Panc1 (cell line): ENCODE data around the gene EVL. TPM values are rescaled to one million over a fixed set of nuclear protein-coding genes. Genes with fewer than 3 reads are reported as not detected.

Experiments used
- ATAC-seq: fragments of 200-7000 bp; cut with Tn5 transposase; 2 replicates; pipeline ENCODE4 v1.9.1; 2020; ENCODE audit warnings: mild to moderate bottlenecking, moderate library complexity
- BruUV-seq: library from RNA; stranded (reverse); fragments of 400-500 nt; replicated peaks from 2 replicates; lab custom pipeline; 2021; lab: Mats Ljungman, UMichigan
- CTCF ChIA-PET: fragments of 300-600 bp; sonication (Branson Sonifier 250); formaldehyde crosslinking; loops from one replicate; lab custom pipeline; 2022; ENCODE audit warnings: antibody characterized with exemption; lab: Charles Lee
- POLR2A ChIA-PET: fragments of 300-600 bp; sonication (Branson Sonifier 250); formaldehyde crosslinking; loops from one replicate; lab custom pipeline; 2022; ENCODE audit warnings: antibody characterized with exemption; lab: Charles Lee
- DNase-seq: peaks from one replicate; pipeline ENCODE4 v3.0.0-alpha.2; 2010; ENCODE audit warnings: low read depth, low spot score
- H3K27ac ChIP-seq: 2 replicates; pipeline ENCODE4 v1.5.1; 2011; ENCODE audit warnings: mild to moderate bottlenecking, low read length, inconsistent platforms
- H3K27me3 ChIP-seq: fragments of 200-500 bp; sonication (Bioruptor generic); 2 replicates; pipeline ENCODE4 v1.6.0; 2014; ENCODE audit warnings: low read length, inconsistent platforms; ENCODE audit not compliant: control insufficient read depth, insufficient read depth
- H3K36me3 ChIP-seq: fragments of 200-500 bp; sonication (Bioruptor generic); 2 replicates; pipeline ENCODE4 v1.5.1; 2014; ENCODE audit warnings: inconsistent platforms, mild to moderate bottlenecking, low read length, moderate library complexity; ENCODE audit not compliant: control insufficient read depth, insufficient read depth
- H3K4me1 ChIP-seq: 2 replicates; pipeline ENCODE4 v1.5.1; 2011; ENCODE audit warnings: inconsistent platforms, mild to moderate bottlenecking, low read length, moderate library complexity; ENCODE audit not compliant: control insufficient read depth, insufficient read depth
- H3K4me3 ChIP-seq, 2 experiments: 2 replicates each; pipeline ENCODE4 v1.5.1; 2011 to 2012; ENCODE audit warnings: low read depth in 2 of 2, low read length in 2 of 2, mild to moderate bottlenecking in 2 of 2, inconsistent platforms in 1 of 2, moderate library complexity in 1 of 2
- H3K9me3 ChIP-seq: fragments of 200-500 bp; sonication (Bioruptor generic); 2 replicates; pipeline ENCODE4 v1.5.1; 2014; ENCODE audit warnings: low read depth, mild to moderate bottlenecking, inconsistent platforms, low read length, moderate library complexity; ENCODE audit not compliant: control insufficient read depth, insufficient read depth
- POLR2AphosphoS5 ChIP-seq: IDR thresholded peaks from 2 replicates; pipeline ENCODE4 v1.6.1; 2012; ENCODE audit warnings: mild to moderate bottlenecking, low read depth, low read length, moderate library complexity
- SIN3A ChIP-seq: IDR thresholded peaks from 2 replicates; pipeline ENCODE4 v1.6.1; 2012; ENCODE audit warnings: low read depth, mild to moderate bottlenecking, low read length, moderate library complexity, borderline replicate concordance; ENCODE audit not compliant: insufficient read depth
- TCF7L2 ChIP-seq: IDR thresholded peaks from 2 replicates; pipeline ENCODE4 v1.6.1; 2011; ENCODE audit warnings: mild to moderate bottlenecking, low read depth, low read length, inconsistent platforms
- in situ Hi-C: cut with HindIII; loops from 2 replicates; pipeline ENCODE4 v1.10.0; 2016; ENCODE audit warnings: low sequenced_read_pairs, low pct_unique_long_range_greater_than_20kb
- intact Hi-C: fragments of 100-400 bp; cut with micrococcal nuclease; formaldehyde crosslinking; loops from one replicate; pipeline ENCODE4 v1.10.0; 2022; ENCODE audit not compliant: unreplicated experiment
- total RNA-seq: library from RNA; stranded (reverse); gene quantifications from one replicate; pipeline ENCODE4 v1.2.1, GENCODE V29; 2021; ENCODE audit not compliant: unreplicated experiment
- TF ChIP-seq, protein P1 (sequence below), 2 experiments: IDR thresholded peaks; 2 replicates each; pipeline ENCODE4 v1.6.1; 2011 to 2012; ENCODE audit warnings: low read depth in 2 of 2, control low read depth in 1 of 2, low read length in 1 of 2, mild to moderate bottlenecking in 1 of 2, moderate library complexity in 1 of 2; ENCODE audit not compliant: insufficient read depth in 1 of 2
- TF ChIP-seq, protein P2 (sequence below): fragments of 450-650 bp; IDR thresholded peaks from 2 replicates; pipeline ENCODE4 v1.5.1; 2017; ENCODE audit warnings: mild to moderate bottlenecking

EVL gene
- total RNA-seq, 1 experiment from 2014 or later: 38.3 TPM

DNA sequence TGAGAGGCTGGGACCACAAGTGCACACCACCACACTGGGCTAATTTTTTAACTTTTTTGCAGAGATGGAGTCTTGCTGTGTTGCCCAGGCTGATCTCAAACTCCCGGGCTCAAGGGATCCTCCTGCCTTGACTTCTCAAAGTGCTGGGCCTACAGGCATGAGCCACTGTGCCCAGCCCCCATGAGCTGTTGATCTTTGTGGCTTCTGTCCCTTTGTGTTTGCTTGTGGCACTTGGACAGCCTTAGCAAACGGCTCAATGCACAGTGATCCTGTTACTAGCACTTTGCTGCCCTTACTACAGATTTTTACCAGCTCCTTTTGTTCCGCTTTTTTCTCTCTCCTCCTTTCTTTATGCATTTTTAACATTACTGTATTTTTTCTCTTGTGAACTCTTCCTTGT lies 25.3 kb upstream of the EVL start:
- H3K36me3 ChIP-seq: no peaks in the 10 kb centered on the region
- 0 out of 2 replicates have a peak, but pooled peaks cover 3% of the 10 kb centered on the region for H3K4me1 ChIP-seq
- ChIA-PET CTCF (no interaction called here), POLR2A (no interaction called here)
- no peaks in the 10 kb centered on the region for H3K9me3 ChIP-seq
- DNase-seq (no peak), ATAC-seq (no peak)
- BruUV-seq: no TSS peak
- intact Hi-C loops (no loop called here), in situ Hi-C loops (no loop called here)
- H3K4me3 ChIP-seq: no peak overlapping the region
- TF ChIP-seq, protein P1, sequence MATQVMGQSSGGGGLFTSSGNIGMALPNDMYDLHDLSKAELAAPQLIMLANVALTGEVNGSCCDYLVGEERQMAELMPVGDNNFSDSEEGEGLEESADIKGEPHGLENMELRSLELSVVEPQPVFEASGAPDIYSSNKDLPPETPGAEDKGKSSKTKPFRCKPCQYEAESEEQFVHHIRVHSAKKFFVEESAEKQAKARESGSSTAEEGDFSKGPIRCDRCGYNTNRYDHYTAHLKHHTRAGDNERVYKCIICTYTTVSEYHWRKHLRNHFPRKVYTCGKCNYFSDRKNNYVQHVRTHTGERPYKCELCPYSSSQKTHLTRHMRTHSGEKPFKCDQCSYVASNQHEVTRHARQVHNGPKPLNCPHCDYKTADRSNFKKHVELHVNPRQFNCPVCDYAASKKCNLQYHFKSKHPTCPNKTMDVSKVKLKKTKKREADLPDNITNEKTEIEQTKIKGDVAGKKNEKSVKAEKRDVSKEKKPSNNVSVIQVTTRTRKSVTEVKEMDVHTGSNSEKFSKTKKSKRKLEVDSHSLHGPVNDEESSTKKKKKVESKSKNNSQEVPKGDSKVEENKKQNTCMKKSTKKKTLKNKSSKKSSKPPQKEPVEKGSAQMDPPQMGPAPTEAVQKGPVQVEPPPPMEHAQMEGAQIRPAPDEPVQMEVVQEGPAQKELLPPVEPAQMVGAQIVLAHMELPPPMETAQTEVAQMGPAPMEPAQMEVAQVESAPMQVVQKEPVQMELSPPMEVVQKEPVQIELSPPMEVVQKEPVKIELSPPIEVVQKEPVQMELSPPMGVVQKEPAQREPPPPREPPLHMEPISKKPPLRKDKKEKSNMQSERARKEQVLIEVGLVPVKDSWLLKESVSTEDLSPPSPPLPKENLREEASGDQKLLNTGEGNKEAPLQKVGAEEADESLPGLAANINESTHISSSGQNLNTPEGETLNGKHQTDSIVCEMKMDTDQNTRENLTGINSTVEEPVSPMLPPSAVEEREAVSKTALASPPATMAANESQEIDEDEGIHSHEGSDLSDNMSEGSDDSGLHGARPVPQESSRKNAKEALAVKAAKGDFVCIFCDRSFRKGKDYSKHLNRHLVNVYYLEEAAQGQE (IDR thresholded peaks at IDR 0.05; ENCODE audit: insufficient read depth in 1 of 2, low read depth in 2 of 2, low read length in 1 of 2): no peak
- TF ChIP-seq POLR2AphosphoS5 (no peak), TCF7L2 (no peak), SIN3A (no peak)
- TF ChIP-seq, protein P2, sequence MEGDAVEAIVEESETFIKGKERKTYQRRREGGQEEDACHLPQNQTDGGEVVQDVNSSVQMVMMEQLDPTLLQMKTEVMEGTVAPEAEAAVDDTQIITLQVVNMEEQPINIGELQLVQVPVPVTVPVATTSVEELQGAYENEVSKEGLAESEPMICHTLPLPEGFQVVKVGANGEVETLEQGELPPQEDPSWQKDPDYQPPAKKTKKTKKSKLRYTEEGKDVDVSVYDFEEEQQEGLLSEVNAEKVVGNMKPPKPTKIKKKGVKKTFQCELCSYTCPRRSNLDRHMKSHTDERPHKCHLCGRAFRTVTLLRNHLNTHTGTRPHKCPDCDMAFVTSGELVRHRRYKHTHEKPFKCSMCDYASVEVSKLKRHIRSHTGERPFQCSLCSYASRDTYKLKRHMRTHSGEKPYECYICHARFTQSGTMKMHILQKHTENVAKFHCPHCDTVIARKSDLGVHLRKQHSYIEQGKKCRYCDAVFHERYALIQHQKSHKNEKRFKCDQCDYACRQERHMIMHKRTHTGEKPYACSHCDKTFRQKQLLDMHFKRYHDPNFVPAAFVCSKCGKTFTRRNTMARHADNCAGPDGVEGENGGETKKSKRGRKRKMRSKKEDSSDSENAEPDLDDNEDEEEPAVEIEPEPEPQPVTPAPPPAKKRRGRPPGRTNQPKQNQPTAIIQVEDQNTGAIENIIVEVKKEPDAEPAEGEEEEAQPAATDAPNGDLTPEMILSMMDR: no peak
- H3K27ac ChIP-seq: no peak overlapping the region
- no peaks in the 10 kb centered on the region for H3K27me3 ChIP-seq

DNA sequence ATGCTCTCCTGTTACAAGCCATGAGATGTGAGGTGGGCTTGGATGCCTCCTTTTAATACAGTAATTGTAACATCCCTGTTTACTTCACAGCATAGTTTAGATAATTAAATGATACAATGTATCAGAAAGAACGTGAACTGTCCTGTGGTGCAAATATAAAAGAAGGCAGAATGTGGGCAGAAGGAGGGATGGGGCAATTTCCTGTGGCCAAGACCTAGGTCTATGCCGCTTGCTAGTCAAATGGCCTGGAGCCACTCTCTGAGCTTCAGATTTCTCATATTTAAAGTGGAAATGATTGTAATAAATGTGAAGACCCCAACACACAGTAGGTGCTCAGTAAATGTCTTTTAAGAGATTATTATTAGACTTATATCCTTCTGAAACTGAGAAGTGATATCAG lies 24.0 kb upstream of the EVL start:
- Histone ChIP-seq H3K9me3 (no peaks in the 10 kb centered on the region), H3K4me1 (0 out of 2 replicates have a peak, but pooled peaks cover 3% of the 10 kb centered on the region), H3K36me3 (no peaks in the 10 kb centered on the region), H3K4me3 (no peak overlapping the region), H3K27me3 (no peaks in the 10 kb centered on the region), H3K27ac (no peak overlapping the region)
- TF ChIP-seq, protein P1 (IDR thresholded peaks at IDR 0.05; ENCODE audit: insufficient read depth in 1 of 2, low read depth in 2 of 2, low read length in 1 of 2): no peak
- TF ChIP-seq SIN3A: no peak
- TF ChIP-seq POLR2AphosphoS5: no peak
- TF ChIP-seq TCF7L2: no peak
- DNase-seq (no peak), ATAC-seq (no peak)
- ChIA-PET POLR2A (no interaction called here), CTCF (no interaction called here)
- in situ Hi-C loops (no loop called here), intact Hi-C loops (no loop called here)
- no TSS peak for BruUV-seq
